Activated naive CD8-positive, alpha-beta T cell treated with anti-CD3 and anti-CD28 coated beads, Interleukin-2, amount 50 U/mL, for 24 hours (primary cell): ENCODE measurements around the gene TPCN1.

Experiments used
- ATAC-seq: fragments of 150-1000 bp; cut with Tn5 transposase; one replicate; pipeline ENCODE4 v1.10.0; 2021
- DNase-seq: peaks from one replicate; pipeline ENCODE4 v3.0.0; 2021
- H3K27ac Mint-ChIP-seq: one replicate; pipeline ENCODE4 v1.8.0; 2021; ENCODE audit warnings: mild to moderate bottlenecking, mixed read lengths
- H3K27me3 Mint-ChIP-seq: one replicate; pipeline ENCODE4 v1.8.0; 2021; ENCODE audit warnings: mixed read lengths
- H3K36me3 Mint-ChIP-seq: one replicate; pipeline ENCODE4 v1.8.0; 2021; ENCODE audit warnings: low read depth, mixed read lengths
- H3K4me1 Mint-ChIP-seq: one replicate; pipeline ENCODE4 v1.8.0; 2021; ENCODE audit warnings: mixed read lengths
- H3K4me3 Mint-ChIP-seq: one replicate; pipeline ENCODE4 v1.8.0; 2021; ENCODE audit warnings: mild to moderate bottlenecking, moderate library complexity, mixed read lengths
- H3K9me3 Mint-ChIP-seq: one replicate; pipeline ENCODE4 v1.8.0; 2021; ENCODE audit warnings: mixed read lengths

TPCN1 gene

DNA sequence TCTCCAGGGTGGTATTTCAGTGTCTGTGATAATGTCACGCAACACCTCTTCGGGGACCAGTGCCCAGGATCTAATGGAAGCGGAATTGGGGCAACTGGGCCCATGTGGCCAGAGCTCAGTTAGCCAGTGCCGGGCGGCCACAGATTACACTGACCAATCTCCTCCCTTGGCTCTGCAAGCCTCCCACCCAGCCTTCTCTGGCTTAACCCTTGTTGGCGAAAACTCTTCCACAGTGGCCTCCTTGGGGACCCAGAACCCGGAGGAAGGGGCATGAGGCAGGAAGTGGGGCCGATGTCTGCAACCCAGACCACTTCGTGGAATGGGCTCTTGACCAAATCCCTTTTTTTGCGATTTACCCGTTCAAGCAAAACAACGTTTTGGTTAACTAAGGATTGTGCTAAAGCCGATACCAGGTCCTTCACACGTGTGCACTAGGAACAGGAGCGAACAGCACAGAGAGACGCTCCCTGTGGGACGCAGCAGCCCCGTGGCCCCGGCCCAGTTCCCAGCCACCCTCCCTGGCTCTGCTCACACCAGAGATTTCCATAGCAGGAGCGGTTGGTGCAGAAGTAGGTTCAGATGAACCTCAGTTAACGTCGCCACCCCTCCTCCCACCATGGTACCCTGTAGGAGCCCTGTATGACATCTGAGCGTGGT lies 75.4 kb downstream of the TPCN1 start:
- DNase-seq (no peak), ATAC-seq (no peak)
- H3K27ac Mint-ChIP-seq: no peak overlapping the region
- H3K9me3 Mint-ChIP-seq: no peaks in the 10 kb centered on the region
- H3K27me3 Mint-ChIP-seq: no peaks in the 10 kb centered on the region
- no peaks in the 10 kb centered on the region for H3K4me1 Mint-ChIP-seq
- H3K4me3 Mint-ChIP-seq: no peak overlapping the region
- peaks cover 3% of the 10 kb centered on the region for H3K36me3 Mint-ChIP-seq

DNA sequence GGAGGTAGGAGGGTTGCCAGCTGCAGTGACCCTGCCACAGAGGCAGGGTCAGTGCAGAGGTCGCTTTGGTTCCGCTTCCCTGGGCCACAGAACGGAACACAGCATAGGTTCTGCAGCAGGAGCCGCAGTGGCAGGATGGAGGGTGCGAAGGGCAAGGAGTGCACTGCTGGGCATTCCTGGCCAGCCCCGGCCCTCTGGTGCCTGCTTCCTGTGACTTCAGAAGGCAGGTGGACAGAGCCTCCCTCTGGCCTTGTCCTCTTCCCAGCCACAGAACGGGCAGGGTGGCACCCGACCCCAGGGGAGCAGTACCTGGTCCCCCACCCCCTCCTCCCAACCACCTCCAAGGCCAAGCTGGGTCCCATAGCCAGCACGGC lies 75.9 kb downstream of the TPCN1 start:
- Mint-ChIP-seq H3K27me3 (no peaks in the 10 kb centered on the region), H3K9me3 (no peaks in the 10 kb centered on the region), H3K4me1 (no peaks in the 10 kb centered on the region), H3K4me3 (no peak overlapping the region), H3K27ac (no peak overlapping the region), H3K36me3 (peaks cover 2% of the 10 kb centered on the region)
- DNase-seq (no peak), ATAC-seq (no peak)

DNA sequence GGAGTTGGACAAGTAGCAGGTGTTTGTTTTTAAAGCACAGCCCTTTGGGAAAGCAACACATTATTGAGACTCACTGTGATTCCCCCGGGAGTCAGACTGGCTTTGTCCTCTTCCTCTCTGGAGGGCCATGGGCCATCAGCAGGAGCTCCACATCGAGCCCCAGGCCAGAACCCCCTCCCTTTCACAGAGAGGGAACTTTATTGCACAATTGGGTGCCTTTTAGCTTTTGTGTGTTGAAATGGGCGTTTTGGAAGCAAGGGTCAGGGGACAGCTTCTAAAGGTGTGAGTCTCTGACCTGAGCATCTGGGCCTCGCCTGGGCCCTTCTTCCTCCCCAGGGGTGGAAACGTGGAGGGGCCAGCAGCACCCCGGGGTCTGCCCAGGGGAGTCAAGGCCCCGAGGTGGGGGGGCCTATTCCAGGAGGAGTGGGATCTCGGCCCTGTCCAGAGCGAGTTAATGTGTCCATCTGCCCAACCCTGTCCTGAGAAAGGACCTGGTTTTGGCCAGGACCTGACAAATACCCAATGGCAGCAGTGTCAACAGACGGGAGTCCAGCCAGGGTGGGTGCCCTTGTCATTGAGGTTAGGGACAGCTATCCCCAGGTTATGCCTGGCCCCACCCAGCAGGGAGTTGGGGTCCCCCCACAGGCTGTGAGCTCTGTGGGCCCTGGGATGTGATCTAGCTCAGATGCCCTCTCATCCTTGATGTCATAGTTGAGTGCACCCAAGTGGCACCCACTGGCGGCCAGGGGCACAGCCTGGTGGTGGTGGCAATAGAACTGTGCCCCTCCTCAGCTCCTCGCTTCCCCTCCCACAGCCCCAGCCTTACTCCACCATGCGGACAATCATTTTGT lies 76.6 kb downstream of the TPCN1 start:
- no peak for DNase-seq
- no peak for ATAC-seq
- Mint-ChIP-seq H3K36me3 (peaks cover 3% of the 10 kb centered on the region), H3K27ac (no peak overlapping the region), H3K9me3 (no peaks in the 10 kb centered on the region), H3K4me1 (peaks cover 6% of the 10 kb centered on the region), H3K27me3 (no peaks in the 10 kb centered on the region), H3K4me3 (no peak overlapping the region)

- Mint-ChIP-seq H3K4me1 (peaks cover 8% of the 10 kb centered on the region), H3K27ac (no peak overlapping the region), H3K4me3 (no peak overlapping the region), H3K9me3 (no peaks in the 10 kb centered on the region), H3K27me3 (no peaks in the 10 kb centered on the region), H3K36me3 (peaks cover 3% of the 10 kb centered on the region)
- ATAC-seq (no peak), DNase-seq (no peak)
Measured at GRCh38 chr12:113298472-113298817, 77.2 kb downstream of the TPCN1 start.

GRCh38 chr12:113298861-113299545 lies 77.7 kb downstream of the TPCN1 start:
- Mint-ChIP-seq H3K9me3 (no peaks in the 10 kb centered on the region), H3K4me1 (peaks cover 8% of the 10 kb centered on the region), H3K27ac (no peak overlapping the region), H3K27me3 (no peaks in the 10 kb centered on the region), H3K4me3 (no peak overlapping the region), H3K36me3 (peaks cover 3% of the 10 kb centered on the region)
- DNase-seq (no peak), ATAC-seq (no peak)

DNA sequence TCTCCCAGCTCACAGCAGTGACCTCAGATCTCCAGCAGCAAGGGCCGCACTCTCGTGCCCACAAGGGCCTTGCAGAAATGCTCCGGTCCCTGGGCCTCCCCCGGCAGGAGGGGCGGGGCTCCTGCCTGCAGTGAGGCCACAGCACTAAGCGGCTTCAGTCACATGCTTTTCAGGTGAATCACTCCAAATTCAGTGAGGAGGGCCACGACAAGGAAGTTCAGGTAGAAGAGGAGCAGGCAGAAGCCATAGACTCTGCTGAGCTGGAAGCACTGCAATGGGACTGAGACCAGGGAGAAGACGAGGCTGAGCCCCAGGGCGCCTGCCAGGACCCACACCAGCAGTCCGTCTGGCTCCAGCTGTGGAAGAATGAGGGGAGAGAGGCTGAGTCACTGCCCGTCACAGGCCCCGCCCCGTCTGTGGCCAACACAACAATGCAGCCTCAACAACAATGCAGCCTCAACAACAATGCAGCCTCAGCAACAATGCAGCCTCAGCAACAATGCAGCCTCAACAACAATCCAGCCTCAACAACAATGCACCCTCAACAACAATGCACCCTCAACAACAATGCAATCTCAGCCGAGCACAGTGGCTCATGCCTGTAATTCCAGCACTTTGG lies 78.5 kb downstream of the TPCN1 start:
- ATAC-seq (no peak), DNase-seq (no peak)
- no peak overlapping the region for H3K27ac Mint-ChIP-seq
- H3K4me3 Mint-ChIP-seq: no peak overlapping the region
- H3K36me3 Mint-ChIP-seq: peaks cover 3% of the 10 kb centered on the region
- peaks cover 8% of the 10 kb centered on the region for H3K4me1 Mint-ChIP-seq
- no peaks in the 10 kb centered on the region for H3K27me3 Mint-ChIP-seq
- H3K9me3 Mint-ChIP-seq: no peaks in the 10 kb centered on the region

DNA sequence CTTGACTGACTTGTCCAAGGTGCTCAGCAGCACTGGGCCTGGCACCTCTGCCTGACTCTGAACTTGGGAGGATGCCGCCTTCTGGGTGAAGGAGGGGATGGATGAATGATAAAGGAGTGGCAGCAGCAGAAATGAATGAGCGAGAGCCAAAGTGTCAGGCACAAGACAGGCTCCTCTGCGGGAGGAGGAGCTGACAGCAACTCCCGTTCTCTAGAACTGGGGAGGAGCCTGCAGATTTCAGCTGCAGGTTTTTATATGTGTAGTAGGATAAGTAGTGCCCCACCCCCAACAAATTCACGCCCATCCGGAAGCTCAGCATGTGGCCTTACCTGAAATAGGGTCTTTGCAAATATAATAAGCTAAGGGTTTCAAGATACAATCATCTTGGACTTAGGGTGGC lies 80.5 kb downstream of the TPCN1 start:
- ATAC-seq: no peak
- Mint-ChIP-seq H3K4me1 (peaks cover 8% of the 10 kb centered on the region), H3K27me3 (no peaks in the 10 kb centered on the region), H3K4me3 (no peak overlapping the region), H3K36me3 (peaks cover 7% of the 10 kb centered on the region), H3K27ac (no peak overlapping the region), H3K9me3 (no peaks in the 10 kb centered on the region)
- DNase-seq: no peak

DNA sequence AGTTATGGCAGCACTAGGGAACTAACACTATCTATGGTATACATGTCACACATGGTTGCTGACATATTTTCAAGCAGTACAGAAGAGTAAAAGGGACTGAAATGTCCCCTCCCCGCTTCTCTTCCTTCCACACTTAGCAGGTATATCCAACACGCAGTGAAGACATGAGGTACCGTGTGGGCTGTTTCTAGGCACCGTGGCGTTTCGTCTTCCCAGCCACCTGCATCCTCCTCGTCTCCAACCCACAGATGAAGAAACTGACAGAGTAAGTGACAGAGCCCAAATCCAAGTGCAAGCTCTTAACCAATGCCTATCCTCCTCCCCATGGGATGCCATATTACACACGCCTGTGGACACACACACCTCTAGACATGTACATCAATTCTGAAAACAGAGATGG lies 81.2 kb downstream of the TPCN1 start:
- H3K27ac Mint-ChIP-seq: peak overlapping the region; percentile 52
- no peaks in the 10 kb centered on the region for H3K27me3 Mint-ChIP-seq
- DNase-seq (no peak), ATAC-seq (no peak)
- H3K9me3 Mint-ChIP-seq: no peaks in the 10 kb centered on the region
- no peak overlapping the region for H3K4me3 Mint-ChIP-seq
- H3K4me1 Mint-ChIP-seq: peaks cover 8% of the 10 kb centered on the region
- peaks cover 10% of the 10 kb centered on the region for H3K36me3 Mint-ChIP-seq

DNA sequence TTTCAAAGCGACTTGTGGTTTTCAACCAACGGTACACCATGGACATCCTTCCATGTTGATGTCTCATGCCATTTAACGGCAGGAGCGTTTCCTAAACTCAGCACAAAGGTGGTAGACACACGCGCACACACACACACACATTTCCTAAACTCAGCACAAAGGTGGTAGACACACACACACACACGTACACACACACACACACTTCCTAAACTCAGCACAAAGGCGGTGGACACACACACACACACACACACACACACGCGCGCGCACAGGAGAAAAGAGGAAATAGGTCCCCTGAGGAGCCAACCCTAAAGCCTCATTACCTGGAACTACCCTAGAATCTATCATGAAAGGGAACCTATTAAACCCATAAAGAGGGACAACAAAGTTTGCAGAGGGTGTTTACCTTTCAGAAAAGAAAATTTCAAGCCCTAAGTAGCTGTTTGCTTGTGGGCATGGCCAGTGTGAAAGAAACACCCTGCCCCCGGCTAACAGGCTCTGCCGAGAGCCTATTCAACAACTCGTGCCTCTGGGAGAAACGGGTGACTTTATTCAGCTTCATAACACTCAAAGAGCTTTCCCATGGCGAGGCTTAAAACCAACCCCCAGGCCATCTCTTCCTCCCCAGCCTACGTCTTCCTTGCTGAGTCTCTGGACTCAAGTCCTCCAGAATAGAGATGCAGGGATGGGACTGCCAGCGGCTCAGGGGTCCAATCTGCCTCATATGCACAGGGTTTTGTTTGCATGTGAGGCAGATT lies 81.8 kb downstream of the TPCN1 start:
- ATAC-seq (no peak), DNase-seq (no peak)
- H3K36me3 Mint-ChIP-seq: peaks cover 10% of the 10 kb centered on the region
- no peaks in the 10 kb centered on the region for H3K27me3 Mint-ChIP-seq
- H3K4me3 Mint-ChIP-seq: no peak overlapping the region
- H3K27ac Mint-ChIP-seq: peak overlapping the region; percentile 52
- no peaks in the 10 kb centered on the region for H3K9me3 Mint-ChIP-seq
- peaks cover 8% of the 10 kb centered on the region for H3K4me1 Mint-ChIP-seq

DNA sequence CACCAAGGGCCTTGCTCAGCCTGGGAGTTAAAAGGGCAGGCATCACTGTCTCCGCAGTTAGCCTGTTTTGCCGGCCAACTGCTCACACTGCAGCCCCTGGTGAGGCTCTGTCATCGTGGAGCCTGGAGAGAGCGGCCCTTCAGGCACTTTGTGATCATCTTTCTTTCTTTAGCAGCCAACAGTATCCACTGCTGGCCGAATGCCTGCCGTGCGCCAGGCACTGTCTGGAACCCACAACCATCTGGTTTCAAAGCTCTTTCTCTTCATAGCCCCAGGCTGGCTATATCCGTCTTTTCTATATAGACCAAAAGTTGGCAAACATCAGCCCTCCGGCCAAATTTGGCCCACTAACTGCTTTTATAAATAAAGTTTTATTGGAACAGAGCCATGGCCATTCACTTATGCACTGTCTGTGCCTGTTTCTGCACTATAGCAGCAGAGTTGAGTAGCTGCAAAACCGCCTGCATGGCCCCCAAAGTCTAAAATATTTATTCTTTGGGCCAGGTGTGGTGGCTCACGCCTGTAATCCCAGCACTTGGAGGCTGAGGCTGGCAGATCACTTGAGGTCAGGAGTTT lies 84.1 kb downstream of the TPCN1 start:
- peaks cover 12% of the 10 kb centered on the region for H3K36me3 Mint-ChIP-seq
- ATAC-seq (no peak), DNase-seq (no peak)
- no peak overlapping the region for H3K4me3 Mint-ChIP-seq
- H3K4me1 Mint-ChIP-seq: peaks cover 8% of the 10 kb centered on the region
- no peak overlapping the region for H3K27ac Mint-ChIP-seq
- H3K9me3 Mint-ChIP-seq: no peaks in the 10 kb centered on the region
- H3K27me3 Mint-ChIP-seq: no peaks in the 10 kb centered on the region

GRCh38 chr12:113306382-113306781 lies 85.1 kb downstream of the TPCN1 start:
- peaks cover 8% of the 10 kb centered on the region for H3K4me1 Mint-ChIP-seq
- H3K4me3 Mint-ChIP-seq: no peak overlapping the region
- no peak overlapping the region for H3K27ac Mint-ChIP-seq
- no peaks in the 10 kb centered on the region for H3K9me3 Mint-ChIP-seq
- ATAC-seq (no peak), DNase-seq (no peak)
- peaks cover 12% of the 10 kb centered on the region for H3K36me3 Mint-ChIP-seq
- no peaks in the 10 kb centered on the region for H3K27me3 Mint-ChIP-seq

GRCh38 chr12:113310489-113310888 lies 89.2 kb downstream of the TPCN1 start:
- DNase-seq (no peak), ATAC-seq (no peak)
- no peaks in the 10 kb centered on the region for H3K27me3 Mint-ChIP-seq
- no peaks in the 10 kb centered on the region for H3K4me1 Mint-ChIP-seq
- H3K4me3 Mint-ChIP-seq: no peak overlapping the region
- H3K9me3 Mint-ChIP-seq: no peaks in the 10 kb centered on the region
- no peak overlapping the region for H3K27ac Mint-ChIP-seq
- H3K36me3 Mint-ChIP-seq: peaks cover 10% of the 10 kb centered on the region

DNA sequence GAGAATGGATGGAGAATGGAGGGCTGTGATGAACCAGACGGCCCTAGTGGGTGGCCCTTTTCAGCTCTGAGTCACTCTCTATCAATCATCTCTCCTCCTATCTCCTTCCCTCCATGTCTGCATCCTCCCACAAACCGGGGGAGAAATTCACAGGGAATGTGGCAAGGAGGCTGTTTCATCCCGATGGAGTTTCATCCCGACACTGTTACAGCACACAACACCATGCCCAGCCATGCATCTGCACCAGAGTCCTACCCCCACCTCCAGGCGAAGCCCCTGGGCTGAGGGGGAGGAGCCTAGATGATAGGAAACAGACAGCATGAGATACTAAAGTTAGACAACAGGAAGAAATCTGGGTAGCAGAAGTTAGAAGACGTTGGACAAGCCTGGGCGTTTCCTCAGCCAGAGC lies 92.9 kb downstream of the TPCN1 start:
- ATAC-seq (no peak), DNase-seq (no peak)
- Mint-ChIP-seq H3K36me3 (peaks cover 14% of the 10 kb centered on the region), H3K4me1 (no peaks in the 10 kb centered on the region), H3K27ac (no peak overlapping the region), H3K27me3 (no peaks in the 10 kb centered on the region), H3K9me3 (no peaks in the 10 kb centered on the region), H3K4me3 (no peak overlapping the region)

GRCh38 chr12:113315358-113315757 lies 94.1 kb downstream of the TPCN1 start:
- H3K4me1 Mint-ChIP-seq: no peaks in the 10 kb centered on the region
- H3K36me3 Mint-ChIP-seq: peaks cover 14% of the 10 kb centered on the region
- no peak for ATAC-seq
- DNase-seq: no peak
- no peak overlapping the region for H3K4me3 Mint-ChIP-seq
- H3K27ac Mint-ChIP-seq: no peak overlapping the region
- H3K9me3 Mint-ChIP-seq: no peaks in the 10 kb centered on the region
- H3K27me3 Mint-ChIP-seq: no peaks in the 10 kb centered on the region
